Measurements from ENCODE around the gene DISC1.
"Not testable (repeated sequence)": the region's sequence is repeated elsewhere in the genome, so short reads cannot be mapped to it uniquely, and the experiment has no call there.

The DISC1 gene

GRCh38 chr1:231724876-231725647 is 98.5 kb downstream of the DISC1 start:
- no peak overlapping the region for H3K4me3 ChIP-seq (ENCODE audit: low read depth, low read length)
- no peak for DNase-seq (ENCODE audit: low read depth)
- TF ChIP-seq, protein P1, sequence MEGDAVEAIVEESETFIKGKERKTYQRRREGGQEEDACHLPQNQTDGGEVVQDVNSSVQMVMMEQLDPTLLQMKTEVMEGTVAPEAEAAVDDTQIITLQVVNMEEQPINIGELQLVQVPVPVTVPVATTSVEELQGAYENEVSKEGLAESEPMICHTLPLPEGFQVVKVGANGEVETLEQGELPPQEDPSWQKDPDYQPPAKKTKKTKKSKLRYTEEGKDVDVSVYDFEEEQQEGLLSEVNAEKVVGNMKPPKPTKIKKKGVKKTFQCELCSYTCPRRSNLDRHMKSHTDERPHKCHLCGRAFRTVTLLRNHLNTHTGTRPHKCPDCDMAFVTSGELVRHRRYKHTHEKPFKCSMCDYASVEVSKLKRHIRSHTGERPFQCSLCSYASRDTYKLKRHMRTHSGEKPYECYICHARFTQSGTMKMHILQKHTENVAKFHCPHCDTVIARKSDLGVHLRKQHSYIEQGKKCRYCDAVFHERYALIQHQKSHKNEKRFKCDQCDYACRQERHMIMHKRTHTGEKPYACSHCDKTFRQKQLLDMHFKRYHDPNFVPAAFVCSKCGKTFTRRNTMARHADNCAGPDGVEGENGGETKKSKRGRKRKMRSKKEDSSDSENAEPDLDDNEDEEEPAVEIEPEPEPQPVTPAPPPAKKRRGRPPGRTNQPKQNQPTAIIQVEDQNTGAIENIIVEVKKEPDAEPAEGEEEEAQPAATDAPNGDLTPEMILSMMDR (IDR thresholded peaks at IDR 0.05; ENCODE audit: control insufficient read depth, extremely low read depth, insufficient read depth) = peak; percentile 81

- no peak overlapping the region for H3K4me3 ChIP-seq (ENCODE audit: low read depth, low read length)
- no peak for DNase-seq (ENCODE audit: low read depth)
- TF ChIP-seq, protein P1 (IDR thresholded peaks at IDR 0.05; ENCODE audit: control insufficient read depth, extremely low read depth, insufficient read depth) = no peak
Measured at GRCh38 chr1:231727171-231727570, 100.6 kb downstream of the DISC1 start.

DNA sequence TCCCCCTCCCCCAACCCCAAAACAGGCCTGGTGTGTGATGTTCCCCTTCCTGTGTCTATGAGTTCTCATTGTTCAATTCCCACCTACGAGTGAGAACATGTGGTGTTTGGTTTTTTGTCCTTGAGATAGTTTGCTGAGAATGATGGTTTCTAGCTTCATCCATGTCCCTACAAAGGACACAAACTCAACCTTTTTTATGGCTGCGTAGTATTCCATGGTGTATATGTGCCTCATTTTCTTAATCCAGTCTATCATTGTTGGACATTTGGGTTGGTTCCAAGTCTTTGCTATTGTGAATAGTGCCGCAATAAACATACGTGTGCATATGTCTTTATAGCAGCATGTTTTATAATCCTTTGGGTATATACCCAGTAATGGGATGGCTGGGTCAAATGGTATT is 102.4 kb downstream of the DISC1 start:
- not testable (repeated sequence) for DNase-seq (ENCODE audit: low read depth); H3K4me3 ChIP-seq (ENCODE audit: low read depth, low read length)

DNA sequence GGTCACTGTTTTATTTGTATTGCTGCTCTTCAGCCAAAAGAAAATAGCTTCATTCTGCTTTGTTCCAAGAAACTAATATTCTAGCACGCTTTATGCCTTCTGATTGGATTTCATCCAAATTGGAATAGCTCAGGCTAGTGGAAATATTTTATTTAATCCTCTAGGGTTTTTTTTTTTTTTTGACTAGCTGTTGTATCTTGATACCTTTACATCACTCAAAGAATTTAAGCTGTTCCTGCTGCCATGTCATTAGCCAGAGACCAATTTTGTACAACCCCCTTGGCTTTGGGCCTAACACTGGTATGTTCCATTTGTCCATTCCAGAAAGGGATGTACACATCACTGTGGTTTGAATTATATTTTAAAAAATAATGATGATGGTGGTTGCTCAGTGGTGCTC is 103.0 kb downstream of the DISC1 start:
- H3K4me3 ChIP-seq (ENCODE audit: low read depth, low read length) = no peak overlapping the region
- TF ChIP-seq, protein P1 (IDR thresholded peaks at IDR 0.05; ENCODE audit: control insufficient read depth, extremely low read depth, insufficient read depth) = no peak
- DNase-seq (ENCODE audit: low read depth) = no peak

DNA sequence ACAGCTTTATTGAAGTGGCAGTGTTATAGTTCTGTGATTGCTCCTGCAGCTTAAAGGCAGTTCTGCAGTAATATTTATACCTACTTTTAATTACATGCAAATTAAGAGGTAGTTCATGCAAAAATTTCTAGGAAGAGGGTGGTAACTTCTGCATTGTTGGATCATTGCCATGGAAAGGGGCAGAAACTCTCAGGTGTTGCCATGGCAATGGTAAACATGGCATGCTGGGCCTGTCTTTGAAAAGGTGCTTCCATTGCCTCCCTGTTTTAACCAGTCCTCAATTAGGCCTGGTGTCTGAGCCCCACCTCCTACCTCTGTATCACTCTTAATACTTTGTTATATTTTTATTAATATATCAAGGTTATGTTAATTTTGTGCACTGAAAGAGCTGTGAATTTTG is 104.7 kb downstream of the DISC1 start:
- H3K4me3 ChIP-seq (ENCODE audit: low read depth, low read length) = no peak overlapping the region
- no peak for DNase-seq (ENCODE audit: low read depth)
- TF ChIP-seq, protein P1 (IDR thresholded peaks at IDR 0.05; ENCODE audit: control insufficient read depth, extremely low read depth, insufficient read depth) = no peak

DNA sequence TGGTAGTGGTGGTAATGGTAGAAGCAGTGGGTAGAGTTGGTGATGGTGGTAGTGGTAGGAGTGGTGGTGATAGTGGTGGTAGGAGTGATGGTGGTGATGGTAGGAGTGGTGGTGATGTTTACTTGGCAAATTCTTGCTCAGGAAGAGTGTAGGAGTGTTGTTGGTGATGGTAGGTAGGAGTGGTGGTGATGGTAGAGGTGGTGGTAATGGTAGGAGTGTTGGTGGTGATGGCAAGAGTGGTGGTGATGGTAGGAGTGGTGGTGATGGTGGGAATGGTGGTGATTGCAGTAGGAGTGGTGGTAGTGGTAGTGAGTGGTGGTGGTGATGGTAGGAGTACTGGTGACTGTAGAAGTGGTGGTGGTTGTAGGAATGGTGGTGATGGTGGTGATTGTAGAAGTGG is 106.5 kb downstream of the DISC1 start:
- no peak for DNase-seq (ENCODE audit: low read depth)
- no peak overlapping the region for H3K4me3 ChIP-seq (ENCODE audit: low read depth, low read length)
- TF ChIP-seq, protein P1 (IDR thresholded peaks at IDR 0.05; ENCODE audit: control insufficient read depth, extremely low read depth, insufficient read depth) = no peak

- no peak overlapping the region for H3K4me3 ChIP-seq (ENCODE audit: low read depth, low read length)
- TF ChIP-seq, protein P1 (IDR thresholded peaks at IDR 0.05; ENCODE audit: control insufficient read depth, extremely low read depth, insufficient read depth) = no peak
- DNase-seq (ENCODE audit: low read depth) = no peak
Measured at GRCh38 chr1:231733672-231734071, 107.1 kb downstream of the DISC1 start.
